HG02852 (cell line): Measurements from ENCODE around the gene ADCY3.
A peak's percentile ranks its signal among the peaks of the same experiment; 100 is the strongest.
"Not testable (repeated sequence)": the region's sequence is repeated elsewhere in the genome, so short reads cannot be mapped to it uniquely, and the experiment has no call there.

ENCODE experiments used
- ATAC-seq: cut with Tn5 transposase; IDR thresholded peaks from one replicate; pipeline ENCODE4 v1.9.1; 2021; ENCODE audit warnings: mild to moderate bottlenecking, moderate library complexity; ENCODE audit not compliant: unreplicated experiment

Gene ADCY3

GRCh38 chr2:24819442-24820174 lies 100.4 kb downstream of the ADCY3 start:
- no peak for ATAC-seq

- no peak for ATAC-seq
Measured at GRCh38 chr2:24818721-24819167, 101.3 kb downstream of the ADCY3 start.

GRCh38 chr2:24816884-24817283 lies 103.2 kb downstream of the ADCY3 start:
- no peak for ATAC-seq

GRCh38 chr2:24816404-24816803 lies 103.6 kb downstream of the ADCY3 start:
- no peak for ATAC-seq

- ATAC-seq: no peak
Measured at GRCh38 chr2:24815171-24815570, 104.9 kb downstream of the ADCY3 start.

GRCh38 chr2:24814516-24814915 lies 105.5 kb downstream of the ADCY3 start:
- ATAC-seq: no peak

GRCh38 chr2:24813691-24814137 lies 106.3 kb downstream of the ADCY3 start:
- ATAC-seq: no peak

GRCh38 chr2:24809316-24810007 lies 110.6 kb downstream of the ADCY3 start:
- ATAC-seq: no peak

GRCh38 chr2:24806661-24807036 lies 113.4 kb downstream of the ADCY3 start:
- ATAC-seq: no peak

- ATAC-seq: not testable (repeated sequence)
Measured at GRCh38 chr2:24805811-24806660, 114.0 kb downstream of the ADCY3 start.

GRCh38 chr2:24800487-24800886 lies 119.5 kb downstream of the ADCY3 start:
- not testable (repeated sequence) for ATAC-seq

- no peak for ATAC-seq
Measured at GRCh38 chr2:24797644-24798043, 122.4 kb downstream of the ADCY3 start.

GRCh38 chr2:24793761-24794435 lies 126.1 kb downstream of the ADCY3 start:
- ATAC-seq: no peak

GRCh38 chr2:24792874-24793760 lies 126.9 kb downstream of the ADCY3 start, which contains the start of the genes CENPO and PTRHD1:
Gene CENPO (plus strand): TSS chr2:24793425. CDS start chr2:24793920, 495 bp downstream.
Gene PTRHD1 (minus strand): TSS chr2:24793391. CDS start chr2:24793377, 14 bp downstream.
- peak; percentile 92 for ATAC-seq

- ATAC-seq: no peak
Measured at GRCh38 chr2:24792542-24792873, 127.5 kb downstream of the ADCY3 start.

GRCh38 chr2:24791452-24791851 lies 128.6 kb downstream of the ADCY3 start:
- ATAC-seq: no peak

GRCh38 chr2:24788816-24789215 lies 131.2 kb downstream of the ADCY3 start:
- no peak for ATAC-seq

GRCh38 chr2:24787532-24787931 lies 132.5 kb downstream of the ADCY3 start:
- ATAC-seq: no peak

GRCh38 chr2:24785671-24786321 lies 134.2 kb downstream of the ADCY3 start:
- peak; percentile 85 for ATAC-seq
